ENCODE results near the gene SLC6A17. TPM values are rescaled to one million over a fixed set of nuclear protein-coding genes. Genes with fewer than 3 reads are reported as not detected.

The SLC6A17 gene
- total RNA-seq, 1 experiment from 2014 or later, result not detected

DNA sequence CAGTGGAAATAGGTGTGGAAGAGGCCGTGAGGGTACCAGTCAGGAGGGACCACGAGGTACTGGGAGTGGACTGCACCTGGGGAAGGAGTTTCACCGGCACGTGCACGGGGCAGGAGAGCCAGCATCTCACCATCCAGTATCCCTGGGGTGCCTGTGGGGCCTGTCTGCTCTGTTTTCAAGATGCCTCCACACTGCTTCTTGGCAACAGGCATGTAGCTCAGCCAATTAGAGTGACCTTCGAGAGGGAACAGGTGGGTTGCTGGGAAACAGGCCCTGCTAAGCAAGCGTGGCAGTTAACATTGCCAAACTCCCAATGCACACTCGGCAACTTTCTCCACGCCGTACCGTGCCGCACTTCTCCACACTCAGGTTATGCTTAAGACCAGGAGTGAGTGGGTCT lies 77.5 kb downstream of the SLC6A17 start:
- TF ChIP-seq CTCF (conservative IDR thresholded peaks at IDR 0.05; ENCODE audit: low read depth, low read length) (no peak), EZH2 (IDR thresholded peaks at IDR 0.05; ENCODE audit: borderline replicate concordance, low read depth, low read length, poor library complexity, severe bottlenecking) (no peak)
- CTCF ChIA-PET, result no interaction called here
- no peak overlapping the region for H3K27ac ChIP-seq (ENCODE audit: low read depth, low read length, poor library complexity, severe bottlenecking)
- H3K4me3 ChIP-seq (ENCODE audit: low read depth, low read length, poor library complexity, severe bottlenecking), result no peak overlapping the region
- POLR2A ChIA-PET (ENCODE audit: low non-redundant PET), result no interaction called here
- intact Hi-C loops (cut with micrococcal nuclease; ENCODE audit: unreplicated experiment), result no loop called here
- no peaks in the 10 kb centered on the region for H3K36me3 ChIP-seq (ENCODE audit: insufficient read depth, low read length, poor library complexity, severe bottlenecking)
- DNase-seq (ENCODE audit: low spot score), result no peak
- H3K4me1 ChIP-seq (ENCODE audit: insufficient read depth, low read length, poor library complexity, severe bottlenecking), result no peaks in the 10 kb centered on the region
- H3K9me3 ChIP-seq (ENCODE audit: low read depth, low read length, poor library complexity, severe bottlenecking), result no peaks in the 10 kb centered on the region
- H3K27me3 ChIP-seq (replicated peaks; ENCODE audit: insufficient read depth, low read depth, low read length, poor library complexity), result no peaks in the 10 kb centered on the region
- no TSS peak for BruUV-seq (replicated peaks)

GRCh38 chr1:110228381-110228780 lies 78.1 kb downstream of the SLC6A17 start:
- H3K36me3 ChIP-seq (ENCODE audit: insufficient read depth, low read length, poor library complexity, severe bottlenecking), result no peaks in the 10 kb centered on the region
- TF ChIP-seq EZH2 (IDR thresholded peaks at IDR 0.05; ENCODE audit: borderline replicate concordance, low read depth, low read length, poor library complexity, severe bottlenecking) (no peak), CTCF (conservative IDR thresholded peaks at IDR 0.05; ENCODE audit: low read depth, low read length) (no peak)
- H3K27me3 ChIP-seq (replicated peaks; ENCODE audit: insufficient read depth, low read depth, low read length, poor library complexity), result no peaks in the 10 kb centered on the region
- no peak overlapping the region for H3K4me3 ChIP-seq (ENCODE audit: low read depth, low read length, poor library complexity, severe bottlenecking)
- no peak for DNase-seq (ENCODE audit: low spot score)
- no peaks in the 10 kb centered on the region for H3K9me3 ChIP-seq (ENCODE audit: low read depth, low read length, poor library complexity, severe bottlenecking)
- CTCF ChIA-PET, result no interaction called here
- no TSS peak for BruUV-seq (replicated peaks)
- intact Hi-C loops (cut with micrococcal nuclease; ENCODE audit: unreplicated experiment), result no loop called here
- POLR2A ChIA-PET (ENCODE audit: low non-redundant PET), result no interaction called here
- H3K27ac ChIP-seq (ENCODE audit: low read depth, low read length, poor library complexity, severe bottlenecking), result no peak overlapping the region
- no peaks in the 10 kb centered on the region for H3K4me1 ChIP-seq (ENCODE audit: insufficient read depth, low read length, poor library complexity, severe bottlenecking)

DNA sequence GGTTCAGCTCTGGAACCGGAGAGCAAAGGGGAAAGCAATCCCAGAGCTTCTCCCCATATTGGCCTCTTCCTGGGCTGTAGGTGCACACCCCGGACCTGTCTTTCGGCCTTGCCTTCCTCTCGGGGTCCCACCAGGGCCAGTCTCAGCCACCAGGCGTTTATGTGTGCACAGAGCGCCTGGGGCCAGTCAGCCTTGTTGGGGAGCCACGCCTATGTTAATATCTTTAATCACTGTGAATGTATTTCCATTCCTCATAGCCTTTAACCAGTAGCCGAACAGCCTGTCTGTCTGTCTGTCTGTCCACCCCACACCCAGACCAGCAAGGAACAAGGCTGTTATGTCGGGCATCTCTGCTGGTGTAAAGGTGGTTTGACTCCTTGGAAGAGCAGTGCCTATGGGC lies 78.6 kb downstream of the SLC6A17 start:
- Histone ChIP-seq H3K27me3 (replicated peaks; ENCODE audit: insufficient read depth, low read depth, low read length, poor library complexity) (no peaks in the 10 kb centered on the region), H3K4me3 (ENCODE audit: low read depth, low read length, poor library complexity, severe bottlenecking) (no peak overlapping the region), H3K36me3 (ENCODE audit: insufficient read depth, low read length, poor library complexity, severe bottlenecking) (no peaks in the 10 kb centered on the region), H3K4me1 (ENCODE audit: insufficient read depth, low read length, poor library complexity, severe bottlenecking) (no peaks in the 10 kb centered on the region), H3K27ac (ENCODE audit: low read depth, low read length, poor library complexity, severe bottlenecking) (no peak overlapping the region), H3K9me3 (ENCODE audit: low read depth, low read length, poor library complexity, severe bottlenecking) (no peaks in the 10 kb centered on the region)
- no TSS peak for BruUV-seq (replicated peaks)
- POLR2A ChIA-PET (ENCODE audit: low non-redundant PET), result no interaction called here
- CTCF ChIA-PET, result interaction anchor here (0.7 kb wide), 1 partner anchor 23 kb away, joined by 3 read pairs; no protein-coding TSS in a partner anchor
- intact Hi-C loops (cut with micrococcal nuclease; ENCODE audit: unreplicated experiment), result no loop called here
- no peak for DNase-seq (ENCODE audit: low spot score)
- no peak for TF ChIP-seq EZH2 (IDR thresholded peaks at IDR 0.05; ENCODE audit: borderline replicate concordance, low read depth, low read length, poor library complexity, severe bottlenecking)
- no peak for TF ChIP-seq CTCF (conservative IDR thresholded peaks at IDR 0.05; ENCODE audit: low read depth, low read length)

All from A673 (cell line).